H1 (cell line): ENCODE measurements around the gene UMODL1. TPM values are rescaled to one million over a fixed set of nuclear protein-coding genes. Genes with fewer than 3 reads are reported as not detected.

Experiments used
- CBX8 ChIP-seq: fragments of 300-800, 300-1000 bp; sonication (generic); IDR thresholded peaks from 2 replicates; pipeline ENCODE4 v1.7.1; 2016; ENCODE audit warnings: low read depth, low read length, borderline replicate concordance
- CREB1 ChIP-seq: IDR thresholded peaks from 2 replicates; pipeline ENCODE4 v1.6.1; 2012; ENCODE audit warnings: inconsistent platforms
- GABPA ChIP-seq: IDR thresholded peaks from 2 replicates; pipeline ENCODE4 v1.6.1; 2011; ENCODE audit warnings: mild to moderate bottlenecking, low read length, moderate library complexity, borderline replicate concordance; ENCODE audit not compliant: insufficient read depth
- GTF2F1 ChIP-seq: IDR thresholded peaks from 2 replicates; pipeline ENCODE4 v1.6.1; 2012; ENCODE audit warnings: low read depth, low read length, improper control_type of control experiment, borderline replicate concordance
- POLR2AphosphoS5 ChIP-seq: IDR thresholded peaks from 2 replicates; pipeline ENCODE4 v1.6.1; 2011; ENCODE audit warnings: low read depth, low read length
- SIN3A ChIP-seq, 2 experiments: IDR thresholded peaks in 1 of 2; conservative IDR thresholded peaks in 1 of 2; 2 replicates each; pipeline ENCODE4 v1.6.1; 2011 to 2012; ENCODE audit warnings: low read length in 2 of 2, improper control_type of control experiment in 1 of 2, low read depth in 1 of 2, mild to moderate bottlenecking in 1 of 2
- polyA plus RNA-seq, 7 experiments: library from polyadenylated mRNA; depleted of rRNA in 3 of 7; stranded (reverse) in 5 of 7; unstranded in 2 of 7; fragments of >200 nt in 5 of 7; fragments of 200-250 nt in 2 of 7; gene quantifications; 1 replicate in 5 of 7; 2 replicates in 1 of 7; 4 replicates in 1 of 7; pipeline versions ENCODE4 v1.2.1 to v1.2.3, GENCODE V29; 2011 to 2013; ENCODE audit warnings: missing spikeins in 2 of 7, mixed read lengths in 2 of 7
- total RNA-seq: library from RNA; stranded (reverse); fragmentation: NEBNext Ultra II Directional; extraction: Animal tissue kit (Norgen Biotek cat#: 25700); gene quantifications from 2 replicates; pipeline ENCODE4 v1.2.1, GENCODE V29; 2021

Gene UMODL1
- total and polyA plus RNA-seq, 2 of the 8 experiments (the other 6 are each of a cell fraction or from before 2014, with no cell fraction given) = not detected

DNA sequence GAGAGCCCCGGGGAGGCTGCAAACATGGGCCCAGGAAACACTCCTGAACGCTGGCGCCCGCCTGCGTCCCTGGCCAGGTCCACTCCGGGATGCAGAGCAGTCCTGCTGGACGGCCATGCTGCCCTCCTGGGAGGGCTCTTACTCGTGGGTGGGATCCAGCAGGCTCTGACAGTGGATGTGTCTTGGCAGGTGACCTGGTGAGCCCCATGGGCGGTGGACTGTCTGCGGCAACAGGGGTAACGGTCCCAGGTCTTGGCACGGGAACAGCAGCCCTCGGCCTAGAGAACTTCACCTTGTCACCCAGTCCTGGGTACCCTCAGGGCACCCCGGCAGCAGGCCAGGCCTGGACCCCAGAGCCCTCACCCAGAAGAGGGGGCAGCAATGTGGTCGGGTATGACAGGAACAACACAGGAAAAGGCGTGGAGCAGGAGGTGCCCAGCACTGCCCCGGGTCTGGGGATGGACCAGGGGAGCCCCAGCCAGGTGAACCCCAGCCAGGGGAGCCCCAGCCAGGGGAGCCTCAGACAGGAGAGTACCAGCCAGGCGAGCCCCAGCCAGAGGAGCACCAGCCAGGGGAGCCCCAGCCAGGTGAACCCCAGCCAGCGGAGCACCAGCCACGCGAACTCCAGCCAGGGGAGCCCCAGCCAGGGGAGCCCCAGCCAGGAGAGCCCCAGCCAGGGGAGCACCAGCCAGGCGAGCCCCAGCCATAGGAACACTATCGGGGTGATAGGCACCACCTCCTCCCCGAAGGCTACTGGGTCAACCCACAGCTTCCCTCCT lies 39.8 kb downstream of the UMODL1 start (continued):
- TF ChIP-seq GABPA (no peak), GTF2F1 (no peak), CBX8 (no peak), POLR2AphosphoS5 (no peak), SIN3A (conservative IDR thresholded peaks at IDR 0.05 in 1 of 2, IDR thresholded peaks at IDR 0.05 in 1 of 2; ENCODE audit: low read depth in 1 of 2, low read length in 2 of 2) (no peak), CREB1 (no peak)
